Left ventricle myocardium inferior (tissue), 1 donor: ENCODE measurements around the gene OOSP4B. TPM values are rescaled to one million over a fixed set of nuclear protein-coding genes. Genes with fewer than 3 reads are reported as not detected.

Experiments
- DNase-seq: peaks from one replicate; pipeline ENCODE4 v3.0.0-alpha.2; 2020
- H3K27ac ChIP-seq: fragments of 200-600 bp; replicated peaks from 2 replicates; pipeline ENCODE4 v1.8.0; 2021
- H3K27me3 ChIP-seq: fragments of 200-600 bp; 2 replicates; pipeline ENCODE4 v1.8.0; 2021; ENCODE audit warnings: low read depth
- H3K36me3 ChIP-seq: fragments of 200-600 bp; 2 replicates; pipeline ENCODE4 v1.8.0; 2021
- H3K4me1 ChIP-seq: fragments of 200-600 bp; 2 replicates; pipeline ENCODE4 v1.8.0; 2021
- H3K4me3 ChIP-seq: fragments of 200-600 bp; 2 replicates; pipeline ENCODE4 v1.8.0; 2021; ENCODE audit warnings: mild to moderate bottlenecking, moderate library complexity
- H3K9me3 ChIP-seq: fragments of 200-600 bp; replicated peaks from 2 replicates; pipeline ENCODE4 v1.8.0; 2021
- CTCF ChIP-seq: fragments of 200-600 bp; IDR thresholded peaks from 2 replicates; pipeline ENCODE4 v1.8.0; 2021; ENCODE audit warnings: antibody characterized with exemption, mild to moderate bottlenecking, borderline replicate concordance
- intact Hi-C: fragments of 100-400 bp; cut with micrococcal nuclease; formaldehyde crosslinking; loops from one replicate; pipeline ENCODE4 v1.11.0; 2022
- total RNA-seq: library from RNA; stranded (reverse); fragmentation: NEBNext Ultra II Directional; extraction: Animal tissue kit (Norgen Biotek cat#: 25700); gene quantifications from one replicate; pipeline ENCODE4 v1.2.1, GENCODE V29; 2021
- donor health status: DM: no; HTN: yes; CAD: no; lungs with severe emphysema.

Gene OOSP4B
- total RNA-seq, 1 donor from 2014 or later, result not detected

DNA sequence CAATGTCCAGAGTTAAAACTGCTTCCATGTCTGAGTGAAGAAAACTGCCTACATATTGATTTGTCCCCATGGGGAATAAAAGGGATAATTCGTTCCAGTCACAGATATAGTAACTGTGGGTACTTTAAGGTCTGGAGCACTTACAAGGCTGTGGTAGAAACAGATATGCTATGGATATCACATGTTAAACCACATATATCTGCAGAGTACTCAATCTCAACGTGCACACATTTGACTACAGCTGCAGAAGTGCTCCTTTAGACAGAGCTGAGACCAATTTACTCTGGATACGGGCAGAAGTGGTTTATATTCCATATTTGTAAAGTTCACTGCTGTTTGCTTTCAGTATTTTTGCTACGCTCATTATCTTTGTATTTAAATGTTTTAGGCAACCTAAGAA, 61.8 kb downstream of the OOSP4B start:
- intact Hi-C loops, result no loop called here

GRCh38 chr11:60080535-60080934, 63.6 kb downstream of the OOSP4B start:
- no peak overlapping the region for H3K4me3 ChIP-seq
- H3K36me3 ChIP-seq, result no peaks in the 10 kb centered on the region
- intact Hi-C loops, result no loop called here
- H3K4me1 ChIP-seq, result no peaks in the 10 kb centered on the region
- DNase-seq, result no peak
- no peaks in the 10 kb centered on the region for H3K27me3 ChIP-seq
- no peaks in the 10 kb centered on the region for H3K9me3 ChIP-seq
- TF ChIP-seq CTCF, result no peak
- H3K27ac ChIP-seq, result no peak overlapping the region

More for the DNA sequence above, 61.8 kb downstream of the OOSP4B start:
- Histone ChIP-seq H3K27ac (no peak overlapping the region), H3K27me3 (no peaks in the 10 kb centered on the region), H3K4me3 (no peak overlapping the region), H3K9me3 (no peaks in the 10 kb centered on the region), H3K4me1 (no peaks in the 10 kb centered on the region), H3K36me3 (no peaks in the 10 kb centered on the region)
- DNase-seq, result no peak
- TF ChIP-seq CTCF, result no peak

Other genes starting within 250 kb of the OOSP4B start
- gene MRPL16, start 206.4 kb upstream of the OOSP4B start, total RNA-seq, result 93.2 TPM
- not detected for gene CBLIF, start 171.7 kb upstream of the OOSP4B start, total RNA-seq
- gene TCN1, start 150.7 kb upstream of the OOSP4B start, total RNA-seq, result not detected
- not detected for gene OOSP3, start 138.4 kb upstream of the OOSP4B start, total RNA-seq
- not detected for gene OOSP1, start 78.7 kb upstream of the OOSP4B start, total RNA-seq
- gene OOSP4A, start 53.1 kb upstream of the OOSP4B start, total RNA-seq, result not detected
- not detected for gene OOSP2, start 23.2 kb downstream of the OOSP4B start, total RNA-seq
- not detected for gene MS4A3, start 39.5 kb downstream of the OOSP4B start, total RNA-seq
- gene MS4A2, start 71.5 kb downstream of the OOSP4B start, total RNA-seq, result 0.41 TPM
- gene MS4A6A, start 165.9 kb downstream of the OOSP4B start, total RNA-seq, result 42.1 TPM
- gene MS4A4E, start 226.0 kb downstream of the OOSP4B start, total RNA-seq, result 0.93 TPM